ENCODE data around the gene PLA2G4E. TPM values are rescaled to one million over a fixed set of nuclear protein-coding genes. Genes with fewer than 3 reads are reported as not detected.

PLA2G4E gene
- total RNA-seq, 1 experiment from 2014 or later = not detected

GRCh38 chr15:41996921-41997592, 23.8 kb downstream of the PLA2G4E start:
- H3K79me2 ChIP-seq (ENCODE audit: low read depth) = no peaks in the 10 kb centered on the region
- H2AFZ ChIP-seq = no peak overlapping the region
- no peaks in the 10 kb centered on the region for H3K4me1 ChIP-seq (replicated peaks; ENCODE audit: insufficient read depth)
- no peaks in the 10 kb centered on the region for H3K9me3 ChIP-seq (ENCODE audit: insufficient read depth, low read depth)
- ChIA-PET POLR2A (ENCODE audit: unreplicated experiment) (interaction anchor here (0.6 to 0.7 kb wide), 2 partner anchors 334 to 1969 kb away, joined by 3 to 11 read pairs; no protein-coding TSS in a partner anchor), CTCF (interaction anchor here (1.0 kb wide), 1 partner anchor 60 kb away, joined by 3 read pairs; no protein-coding TSS in a partner anchor)
- H3K4me3 ChIP-seq = no peak overlapping the region
- no peaks in the 10 kb centered on the region for H3F3A ChIP-seq (ENCODE audit: insufficient read depth, low read depth)
- no peaks in the 10 kb centered on the region for H3K27me3 ChIP-seq (ENCODE audit: insufficient read depth, low read depth)
- no TSS peak for BruUV-seq (replicated peaks)
- no peak overlapping the region for H3K4me2 ChIP-seq
- no peak for TF ChIP-seq EZH2 (IDR thresholded peaks at IDR 0.05; ENCODE audit: low read depth)
- TF ChIP-seq CTCF (conservative IDR thresholded peaks at IDR 0.05) = no peak
- H3K27ac ChIP-seq = no peak overlapping the region
- no peaks in the 10 kb centered on the region for H3K9me2 ChIP-seq (ENCODE audit: insufficient read depth)
- DNase-seq = no peak
- H4K20me1 ChIP-seq (ENCODE audit: insufficient read depth) = no peaks in the 10 kb centered on the region
- no peaks in the 10 kb centered on the region for H3K36me3 ChIP-seq (ENCODE audit: low read depth)
- intact Hi-C loops (cut with micrococcal nuclease; ENCODE audit: unreplicated experiment) = no loop called here

- CTCF ChIA-PET = interaction anchor here (0.6 kb wide), 1 partner anchor 12 kb away, joined by 4 read pairs; no protein-coding TSS in a partner anchor
- no peak for DNase-seq
Observed at GRCh38 chr15:41996376-41996775, 24.5 kb downstream of the PLA2G4E start.

GRCh38 chr15:41995476-41995855, 25.4 kb downstream of the PLA2G4E start:
- no peak overlapping the region for H3K4me3 ChIP-seq
- no peak for TF ChIP-seq EZH2 (IDR thresholded peaks at IDR 0.05; ENCODE audit: low read depth)
- TF ChIP-seq CTCF (conservative IDR thresholded peaks at IDR 0.05) = no peak
- H3K9me2 ChIP-seq (ENCODE audit: insufficient read depth) = no peaks in the 10 kb centered on the region
- POLR2A ChIA-PET (ENCODE audit: unreplicated experiment) = no interaction called here
- no peaks in the 10 kb centered on the region for H3K36me3 ChIP-seq (ENCODE audit: low read depth)
- H3K27me3 ChIP-seq (ENCODE audit: insufficient read depth, low read depth) = no peaks in the 10 kb centered on the region
- no peaks in the 10 kb centered on the region for H3F3A ChIP-seq (ENCODE audit: insufficient read depth, low read depth)
- H2AFZ ChIP-seq = no peak overlapping the region
- no peaks in the 10 kb centered on the region for H3K79me2 ChIP-seq (ENCODE audit: low read depth)
- intact Hi-C loops (cut with micrococcal nuclease; ENCODE audit: unreplicated experiment) = no loop called here
- H3K4me2 ChIP-seq = no peak overlapping the region
- CTCF ChIA-PET = interaction anchor here (0.6 to 1.1 kb wide), 2 partner anchors 11 to 59 kb away, joined by 4 read pairs; no protein-coding TSS in a partner anchor
- no peak overlapping the region for H3K27ac ChIP-seq
- no peaks in the 10 kb centered on the region for H3K4me1 ChIP-seq (replicated peaks; ENCODE audit: insufficient read depth)
- H3K9me3 ChIP-seq (ENCODE audit: insufficient read depth, low read depth) = no peaks in the 10 kb centered on the region
- no peaks in the 10 kb centered on the region for H4K20me1 ChIP-seq (ENCODE audit: insufficient read depth)
- no TSS peak for BruUV-seq (replicated peaks)
- DNase-seq = no peak

More at GRCh38 chr15:41996376-41996775, 24.5 kb downstream of the PLA2G4E start:
- Histone ChIP-seq H3K4me3 (no peak overlapping the region), H4K20me1 (ENCODE audit: insufficient read depth) (no peaks in the 10 kb centered on the region), H3F3A (ENCODE audit: insufficient read depth, low read depth) (no peaks in the 10 kb centered on the region), H3K9me2 (ENCODE audit: insufficient read depth) (no peaks in the 10 kb centered on the region), H3K27ac (no peak overlapping the region), H3K27me3 (ENCODE audit: insufficient read depth, low read depth) (no peaks in the 10 kb centered on the region), H3K4me1 (replicated peaks; ENCODE audit: insufficient read depth) (no peaks in the 10 kb centered on the region), H2AFZ (no peak overlapping the region), H3K4me2 (no peak overlapping the region), H3K9me3 (ENCODE audit: insufficient read depth, low read depth) (no peaks in the 10 kb centered on the region), H3K36me3 (ENCODE audit: low read depth) (no peaks in the 10 kb centered on the region), H3K79me2 (ENCODE audit: low read depth) (no peaks in the 10 kb centered on the region)
- no peak for TF ChIP-seq CTCF (conservative IDR thresholded peaks at IDR 0.05)
- no peak for TF ChIP-seq EZH2 (IDR thresholded peaks at IDR 0.05; ENCODE audit: low read depth)
- POLR2A ChIA-PET (ENCODE audit: unreplicated experiment) = no interaction called here
- intact Hi-C loops (cut with micrococcal nuclease; ENCODE audit: unreplicated experiment) = no loop called here
- BruUV-seq (replicated peaks) = no TSS peak

Data from PC-9 (cell line).